NCI-H146 treated with DMSO at 0.1 percent for 48 hours (cell line): ENCODE data around the gene PTP4A2.
A peak's percentile ranks its signal among the peaks of the same experiment; 100 is the strongest.
"Not testable (repeated sequence)": the region's sequence is repeated elsewhere in the genome, so short reads cannot be mapped to it uniquely, and the experiment has no call there.

Experiments
- DNase-seq: peaks from one replicate; lab custom pipeline; 2025; ENCODE audit not compliant: unreplicated experiment; lab: John Stamatoyannopoulos, UW

PTP4A2 gene

GRCh38 chr1:31951276-31951675 is 13.1 kb upstream of the PTP4A2 start:
- no peak for DNase-seq

- no peak for DNase-seq
Observed at GRCh38 chr1:31949862-31950261, 11.7 kb upstream of the PTP4A2 start.

- not testable (repeated sequence) for DNase-seq
Observed at GRCh38 chr1:31945677-31946076, 7.5 kb upstream of the PTP4A2 start.

GRCh38 chr1:31944205-31945089 is 6.3 kb upstream of the PTP4A2 start:
- DNase-seq = peak; percentile 16

GRCh38 chr1:31943546-31944184 is 5.5 kb upstream of the PTP4A2 start:
- no peak for DNase-seq

- not testable (repeated sequence) for DNase-seq
Observed at GRCh38 chr1:31942061-31942460, 3.9 kb upstream of the PTP4A2 start.

GRCh38 chr1:31939484-31940329 is 1.5 kb upstream of the PTP4A2 start:
- DNase-seq = no peak

- DNase-seq = no peak
Observed at GRCh38 chr1:31937300-31938183, 626 bp downstream of the PTP4A2 start.

- DNase-seq = no peak
Observed at GRCh38 chr1:31936981-31937299, 1.2 kb downstream of the PTP4A2 start.

GRCh38 chr1:31936278-31936980 is 1.7 kb downstream of the PTP4A2 start:
- no peak for DNase-seq

- DNase-seq = no peak
Observed at GRCh38 chr1:31934706-31935629, 3.2 kb downstream of the PTP4A2 start.

GRCh38 chr1:31932491-31933316 is 5.5 kb downstream of the PTP4A2 start:
- DNase-seq = no peak

- DNase-seq = no peak
Observed at GRCh38 chr1:31931593-31932225, 6.5 kb downstream of the PTP4A2 start.

- DNase-seq = no peak
Observed at GRCh38 chr1:31930836-31931592, 7.2 kb downstream of the PTP4A2 start.

GRCh38 chr1:31927661-31927980 is 10.5 kb downstream of the PTP4A2 start:
- DNase-seq = no peak

- no peak for DNase-seq
Observed at GRCh38 chr1:31926853-31927660, 11.1 kb downstream of the PTP4A2 start.
